Testis (tissue), 3 donors: ENCODE data around the gene MAP7. TPM values are rescaled to one million over a fixed set of nuclear protein-coding genes. Genes with fewer than 3 reads are reported as not detected.
A peak's percentile ranks its signal among the peaks of the same experiment; 100 is the strongest.

Experiments
- DNase-seq: peaks from one replicate; pipeline ENCODE4 v3.0.0-alpha.2; 2019
- H3K27ac ChIP-seq, 2 donors: fragments of 200-600 bp; sonication (generic); one replicate each; pipeline ENCODE4 v1.5.1; 2019
- H3K27me3 ChIP-seq: fragments of 200-600 bp; sonication (generic); one replicate; pipeline ENCODE4 v1.5.1; 2019
- H3K36me3 ChIP-seq: fragments of 200-600 bp; sonication (generic); one replicate; pipeline ENCODE4 v1.5.1; 2017; ENCODE audit warnings: low read depth; ENCODE audit errors: missing control alignments
- H3K4me1 ChIP-seq: fragments of 200-600 bp; sonication (generic); one replicate; pipeline ENCODE4 v1.5.1; 2019
- H3K4me3 ChIP-seq, 2 donors: fragments of 200-600 bp; sonication (generic); one replicate each; pipeline ENCODE4 v1.5.1; 2017 to 2019
- H3K9me3 ChIP-seq: fragments of 200-600 bp; sonication (generic); one replicate; pipeline ENCODE4 v1.5.1; 2017
- CTCF ChIP-seq, 3 experiments: fragments of 450-650 bp in 2 of 3; fragments of 200-600 bp in 1 of 3; sonication (generic) in 1 of 3; IDR thresholded peaks; one replicate each; pipeline ENCODE4 v1.5.1; 2016 to 2019; ENCODE audit warnings: antibody characterized with exemption in 3 of 3, mild to moderate bottlenecking in 2 of 3, moderate library complexity in 1 of 3
- POLR2A ChIP-seq: fragments of 450-650 bp; IDR thresholded peaks from one replicate; pipeline ENCODE4 v1.6.1; 2017; ENCODE audit warnings: antibody characterized with exemption, mild to moderate bottlenecking, moderate library complexity
- WGBS, 2 donors: methylation state at CpG; one replicate each; pipeline ENCODE4 v1.1.5; 2018; 5-methylcytosine and 5-hydroxymethylcytosine counted together
- intact Hi-C: fragments of 100-400 bp; cut with DNase I; formaldehyde crosslinking; loops from one replicate; pipeline ENCODE4 v1.15.1; 2023; ENCODE audit warnings: low total_unique reads
- polyA plus RNA-seq: library from polyadenylated mRNA; stranded (reverse); fragments of 350-450 nt; fragmentation: Illumina TruSeq; extraction: RNeasy Lipid Tissue Mini Kit (QIAGEN cat#74804); gene quantifications from one replicate; pipeline ENCODE4 v1.2.3, GENCODE V29; 2014; ENCODE audit warnings: low read depth, low replicate concordance; ENCODE audit not compliant: insufficient read depth
- total RNA-seq, 2 donors: library from RNA; depleted of rRNA; stranded (reverse); fragments of >200 nt; gene quantifications; one replicate each; pipeline ENCODE4 v1.2.3, GENCODE V29; 2016

Gene MAP7
- total and polyA plus RNA-seq, 3 donors from 2014 or later: 38.5 to 61.4 (median 48.7) TPM

- Histone ChIP-seq H3K27ac (peak overlapping the region in 1 of 2 donors; percentile 34), H3K36me3 (no peaks in the 10 kb centered on the region), H3K27me3 (no peaks in the 10 kb centered on the region), H3K4me1 (peaks cover 4% of the 10 kb centered on the region), H3K9me3 (no peaks in the 10 kb centered on the region), H3K4me3 (no peak overlapping the region)
- 57 to 60% methylated on average over 10 of the region's 10 CpGs for WGBS, 2 donors
- DNase-seq: peak; percentile 40
- TF ChIP-seq CTCF (IDR thresholded peaks at IDR 0.05) (no peak), POLR2A (no peak)
- intact Hi-C loops: no loop called here
Observed at GRCh38 chr6:136324686-136325380, 225.4 kb downstream of the MAP7 start.

GRCh38 chr6:136323431-136324112 lies 226.7 kb downstream of the MAP7 start:
- peak overlapping the region; percentile 43 to 56 for H3K27ac ChIP-seq
- 56 to 57% methylated on average over 10 of the region's 10 CpGs for WGBS, 2 donors
- peak; percentile 50 for DNase-seq
- intact Hi-C loops: no loop called here
- peaks cover 4% of the 10 kb centered on the region for H3K4me1 ChIP-seq
- TF ChIP-seq POLR2A (no peak), CTCF (IDR thresholded peaks at IDR 0.05) (no peak)
- no peaks in the 10 kb centered on the region for H3K36me3 ChIP-seq
- H3K27me3 ChIP-seq: no peaks in the 10 kb centered on the region
- H3K4me3 ChIP-seq: no peak overlapping the region
- H3K9me3 ChIP-seq: no peaks in the 10 kb centered on the region

GRCh38 chr6:136319732-136320131 lies 230.5 kb downstream of the MAP7 start:
- no peak for TF ChIP-seq POLR2A
- TF ChIP-seq CTCF (IDR thresholded peaks at IDR 0.05): no peak
- intact Hi-C loops: no loop called here
- Histone ChIP-seq H3K36me3 (no peaks in the 10 kb centered on the region), H3K27ac (no peak overlapping the region), H3K9me3 (no peaks in the 10 kb centered on the region), H3K27me3 (no peaks in the 10 kb centered on the region), H3K4me1 (peaks cover 4% of the 10 kb centered on the region), H3K4me3 (no peak overlapping the region)
- DNase-seq: no peak

GRCh38 chr6:136318676-136319075 lies 231.5 kb downstream of the MAP7 start:
- peaks cover 4% of the 10 kb centered on the region for H3K4me1 ChIP-seq
- no peak for DNase-seq
- TF ChIP-seq POLR2A (no peak), CTCF (IDR thresholded peaks at IDR 0.05) (no peak)
- 74 to 83% methylated on average over 4 of the region's 4 CpGs for WGBS, 2 donors
- H3K27me3 ChIP-seq: no peaks in the 10 kb centered on the region
- H3K4me3 ChIP-seq: no peak overlapping the region
- H3K27ac ChIP-seq: no peak overlapping the region
- H3K9me3 ChIP-seq: no peaks in the 10 kb centered on the region
- no peaks in the 10 kb centered on the region for H3K36me3 ChIP-seq
- intact Hi-C loops: no loop called here
